Ovary (tissue), 3 donors: Measurements from ENCODE around the gene IFRD2.

ENCODE experiments used
- CTCF ChIP-seq, 3 donors: fragments of 450-650 bp in 2 of 3; fragments of 200-600 bp in 1 of 3; IDR thresholded peaks; one replicate each; pipeline versions ENCODE4 v1.5.1 to v1.8.0; 2016 to 2022; ENCODE audit warnings: antibody characterized with exemption in 3 of 3, mild to moderate bottlenecking in 1 of 3
- EP300 ChIP-seq: sonication (generic); formaldehyde crosslinking; IDR thresholded peaks from one replicate; pipeline ENCODE4 v1.6.1; 2017; ENCODE audit warnings: antibody characterized with exemption
- POLR2A ChIP-seq: fragments of 450-650 bp; IDR thresholded peaks from one replicate; pipeline ENCODE4 v1.6.1; 2017; ENCODE audit warnings: antibody characterized with exemption, mild to moderate bottlenecking, moderate library complexity
- donor health status: DM: no; HTN: no; CAD: no.

- no peak for TF ChIP-seq POLR2A
- no peak for TF ChIP-seq CTCF (IDR thresholded peaks at IDR 0.05)
- TF ChIP-seq EP300, result no peak
These were observed 22.8 kb downstream of the IFRD2 start for GRCh38 chr3:50269460-50269859.
